Urothelium cell line (cell line): ENCODE results near the gene GPR152.

Source experiments
- DNase-seq: peaks from one replicate; pipeline ENCODE4 v3.0.0; 2011; ENCODE audit warnings: low spot score, mixed read lengths
- FAIRE-seq: peaks from 2 replicates; lab custom pipeline; 2011; peaks lifted over from hg19 to GRCh38; lab: Jason Lieb, UNC

Gene GPR152, protein sequence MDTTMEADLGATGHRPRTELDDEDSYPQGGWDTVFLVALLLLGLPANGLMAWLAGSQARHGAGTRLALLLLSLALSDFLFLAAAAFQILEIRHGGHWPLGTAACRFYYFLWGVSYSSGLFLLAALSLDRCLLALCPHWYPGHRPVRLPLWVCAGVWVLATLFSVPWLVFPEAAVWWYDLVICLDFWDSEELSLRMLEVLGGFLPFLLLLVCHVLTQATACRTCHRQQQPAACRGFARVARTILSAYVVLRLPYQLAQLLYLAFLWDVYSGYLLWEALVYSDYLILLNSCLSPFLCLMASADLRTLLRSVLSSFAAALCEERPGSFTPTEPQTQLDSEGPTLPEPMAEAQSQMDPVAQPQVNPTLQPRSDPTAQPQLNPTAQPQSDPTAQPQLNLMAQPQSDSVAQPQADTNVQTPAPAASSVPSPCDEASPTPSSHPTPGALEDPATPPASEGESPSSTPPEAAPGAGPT

DNA sequence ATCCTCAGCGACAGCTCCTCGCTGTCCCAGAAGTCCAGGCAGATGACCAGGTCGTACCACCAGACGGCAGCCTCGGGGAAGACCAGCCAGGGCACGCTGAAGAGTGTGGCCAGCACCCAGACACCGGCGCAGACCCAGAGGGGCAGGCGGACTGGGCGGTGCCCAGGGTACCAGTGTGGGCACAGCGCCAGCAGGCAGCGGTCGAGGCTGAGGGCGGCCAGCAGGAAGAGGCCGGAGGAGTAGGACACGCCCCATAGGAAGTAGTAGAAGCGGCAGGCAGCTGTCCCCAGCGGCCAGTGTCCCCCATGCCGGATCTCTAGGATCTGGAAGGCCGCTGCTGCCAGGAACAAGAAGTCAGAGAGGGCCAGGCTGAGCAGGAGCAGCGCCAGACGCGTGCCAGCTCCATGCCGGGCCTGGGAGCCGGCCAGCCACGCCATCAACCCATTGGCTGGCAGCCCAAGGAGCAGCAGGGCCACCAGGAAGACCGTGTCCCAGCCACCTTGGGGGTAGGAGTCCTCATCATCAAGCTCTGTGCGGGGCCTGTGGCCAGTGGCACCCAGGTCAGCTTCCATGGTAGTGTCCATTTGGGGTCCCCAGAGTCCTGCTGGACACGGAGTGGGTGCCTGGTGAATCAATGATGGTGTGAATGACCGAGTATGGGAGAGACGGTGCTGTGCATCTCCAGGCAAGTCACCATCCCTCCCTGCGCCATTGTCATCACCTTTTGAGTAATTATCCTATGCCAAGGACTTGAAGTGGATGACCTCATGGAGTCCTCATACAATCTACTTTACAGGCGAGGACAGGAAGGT is at the start of gene GPR152:
Gene GPR152, minus strand, starts transcription at position 589 of the 812 bp plus-strand sequence. Its CDS starts 5 bp downstream, at position 584.
- FAIRE-seq: no peak
- DNase-seq: no peak

DNA sequence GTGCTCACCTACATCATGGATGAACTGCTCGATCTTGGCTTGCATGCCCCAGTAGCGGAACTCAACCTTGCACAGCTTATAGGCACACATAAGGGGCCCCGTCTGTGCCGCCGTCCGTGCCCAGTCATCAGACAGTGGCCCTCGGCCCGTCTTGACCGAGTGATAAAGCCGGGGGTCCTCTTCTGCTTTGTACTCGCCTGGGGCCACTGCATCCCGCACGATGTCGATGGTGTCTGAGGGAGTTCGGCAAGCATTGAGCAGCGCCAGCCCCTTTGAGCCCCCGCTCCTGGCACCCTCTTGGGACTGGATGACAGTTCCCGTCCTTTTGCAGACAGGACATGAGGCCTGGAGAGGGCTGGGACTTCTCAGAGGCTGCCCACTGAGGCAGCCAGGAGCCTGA is 49.3 kb upstream of the GPR152 start:
- DNase-seq (no peak), FAIRE-seq (no peak)

DNA sequence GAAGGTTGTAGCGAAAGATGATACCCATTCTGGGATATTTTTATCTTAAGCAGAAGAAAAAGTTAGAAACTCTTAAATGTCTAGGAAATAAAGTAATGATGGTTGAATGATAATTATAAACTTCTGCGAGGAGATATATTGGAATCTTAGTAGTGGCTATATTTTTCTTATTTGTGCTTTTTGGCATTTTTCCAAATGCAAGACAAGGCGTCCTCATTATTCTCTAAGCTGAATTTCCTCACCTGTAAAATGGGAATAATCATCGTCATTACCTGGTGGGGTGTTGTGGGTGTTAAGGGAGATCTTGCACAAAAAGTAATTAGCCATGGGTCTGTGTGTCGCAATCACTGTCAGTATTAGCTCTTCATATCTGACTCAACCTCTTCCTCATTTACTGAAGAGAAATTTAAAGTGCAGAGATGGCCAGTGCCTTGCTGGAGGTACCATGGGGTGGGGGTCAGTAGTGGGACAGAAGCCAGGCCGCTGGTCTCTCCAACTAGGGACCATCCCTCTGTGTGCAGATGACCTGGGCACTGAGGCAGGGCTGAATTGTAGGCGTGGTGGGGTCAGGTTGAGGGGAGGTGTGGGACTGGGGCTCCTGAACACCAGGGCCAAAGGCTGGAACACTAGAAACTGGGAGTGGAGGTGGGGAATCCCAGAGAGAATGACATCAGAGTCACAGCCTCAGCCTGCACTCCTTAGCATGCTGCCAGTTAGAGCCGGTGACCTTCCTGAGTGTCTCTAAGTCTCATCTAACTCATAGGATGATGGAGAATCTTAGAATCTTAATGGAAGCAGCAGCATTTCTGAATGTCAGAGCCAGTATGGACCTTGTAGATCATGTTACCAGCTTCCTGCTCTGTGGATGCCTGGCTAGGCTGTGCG is 48.5 kb upstream of the GPR152 start:
- FAIRE-seq: no peak
- no peak for DNase-seq

DNA sequence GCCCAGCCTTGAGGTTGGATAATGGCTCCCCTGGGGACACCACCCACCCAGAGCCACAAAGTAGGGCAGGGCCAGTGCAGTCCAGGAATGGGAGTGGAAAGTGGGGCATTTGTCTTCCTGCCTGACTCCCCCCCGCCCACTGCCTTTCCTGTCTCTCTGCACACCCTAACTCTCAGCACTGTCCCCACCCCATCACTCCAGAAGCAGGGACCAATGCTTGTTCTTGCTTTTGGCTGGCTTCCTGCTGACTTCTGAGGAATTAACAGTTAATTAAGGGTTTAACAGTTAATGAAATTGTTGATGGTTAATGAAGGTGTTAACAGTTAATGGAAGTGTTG is 47.9 kb upstream of the GPR152 start:
- DNase-seq (no peak), FAIRE-seq (no peak)

DNA sequence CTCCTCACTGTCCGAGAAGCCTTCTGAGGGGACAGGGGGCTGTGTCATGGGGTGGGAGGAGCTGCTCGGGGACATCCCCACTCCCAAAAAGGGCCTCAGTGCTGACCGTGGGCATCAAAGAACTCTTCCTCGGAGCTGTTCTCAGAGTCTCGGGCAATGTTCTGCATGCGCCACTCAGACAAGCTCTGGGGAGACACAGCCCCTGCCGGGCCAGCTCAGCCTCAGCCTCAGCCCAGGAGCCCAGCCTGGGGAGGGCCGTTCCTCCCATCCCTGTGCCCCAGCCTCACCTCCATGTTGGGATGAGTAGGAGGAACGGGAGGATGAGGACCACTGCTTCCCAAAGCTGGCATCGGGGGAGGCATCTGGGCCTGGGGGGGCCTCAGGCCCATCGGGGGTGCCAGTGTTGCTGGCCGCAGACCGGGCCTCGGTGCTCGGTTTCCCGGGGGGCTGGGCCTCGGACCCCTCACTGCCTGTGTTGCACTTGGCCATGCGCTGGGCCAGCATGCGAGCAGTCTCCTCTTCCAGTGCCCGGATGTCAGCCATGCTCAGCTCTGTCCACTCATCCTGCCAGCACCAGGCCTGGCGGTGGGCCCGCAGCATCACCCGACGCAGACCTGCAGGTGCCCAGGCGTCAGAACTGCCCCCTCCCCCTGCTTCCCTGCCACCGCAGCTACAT is 47.4 kb upstream of the GPR152 start:
- DNase-seq: no peak
- no peak for FAIRE-seq

DNA sequence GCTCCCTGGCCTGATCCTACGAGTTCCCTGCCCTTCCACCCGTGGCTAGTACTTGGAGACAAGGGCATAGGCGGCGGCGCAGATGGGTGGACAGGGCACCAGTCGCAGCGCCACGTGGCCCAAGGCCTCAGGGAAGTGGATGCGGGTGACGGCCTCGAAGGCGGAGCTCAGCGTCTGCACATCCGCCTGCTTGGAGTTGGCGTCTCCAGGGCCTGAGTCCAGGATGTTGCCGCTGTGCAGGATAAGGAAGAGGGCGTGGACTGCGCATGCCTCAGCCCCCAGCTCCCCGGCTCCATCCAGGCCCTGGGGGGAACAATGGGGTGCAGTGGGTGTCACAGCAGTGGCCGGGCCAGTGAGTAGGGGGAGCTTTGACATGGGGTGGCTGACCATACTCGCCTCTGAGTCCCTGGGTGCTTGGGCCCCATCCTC is 46.0 kb upstream of the GPR152 start:
- no peak for DNase-seq
- FAIRE-seq: no peak

DNA sequence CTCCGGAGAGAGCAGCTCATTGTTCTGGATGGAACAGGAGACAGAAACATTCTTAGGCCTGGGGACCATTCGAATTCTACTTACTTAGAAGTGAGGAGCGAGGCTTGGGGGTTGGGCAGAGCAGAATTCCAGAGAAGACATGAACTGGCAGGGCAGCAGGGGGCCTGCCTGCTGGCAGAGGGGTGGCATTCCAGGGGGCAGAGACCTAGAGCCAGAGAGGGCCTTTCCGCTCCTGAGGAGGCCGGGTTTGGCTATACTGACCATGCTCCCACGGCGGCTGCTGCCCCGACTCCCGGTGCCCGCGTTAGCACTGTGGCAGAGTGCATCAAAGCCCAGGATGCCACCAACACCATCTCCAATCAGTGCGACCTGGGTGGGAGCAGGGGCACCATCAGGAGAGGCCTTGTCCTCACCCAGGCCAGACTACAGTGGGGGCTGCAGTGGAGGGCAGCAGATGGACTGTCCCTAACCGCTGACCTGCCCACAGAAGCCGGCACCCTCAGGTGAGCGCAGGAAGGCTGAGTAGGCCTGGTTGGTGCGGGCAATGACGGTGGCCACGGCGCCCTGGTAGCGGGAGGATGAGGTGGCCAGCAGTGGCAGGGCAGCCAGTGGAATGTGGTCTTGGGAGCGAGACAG is 45.2 kb upstream of the GPR152 start:
- DNase-seq (no peak), FAIRE-seq (no peak)

DNA sequence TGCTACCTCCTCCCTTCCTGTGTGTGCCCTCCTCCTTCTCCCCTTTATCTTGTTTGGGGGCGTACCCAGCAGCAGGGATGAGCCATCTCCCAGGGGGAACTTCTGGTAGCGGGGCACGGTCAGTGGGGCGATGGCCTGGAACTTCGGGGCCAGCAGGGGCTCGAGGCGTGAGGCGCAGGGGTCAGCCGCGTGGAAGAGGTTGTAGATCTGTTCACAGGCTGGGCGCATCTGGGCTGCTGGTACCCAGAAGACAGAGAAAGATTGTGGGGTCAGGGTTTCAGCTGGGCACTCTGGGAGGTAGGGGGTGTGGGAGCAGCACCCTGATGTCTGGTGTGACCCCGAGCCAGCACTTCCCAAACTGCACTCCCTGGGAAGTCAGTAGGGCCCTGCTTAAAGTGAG is 43.6 kb upstream of the GPR152 start:
- DNase-seq (no peak), FAIRE-seq (no peak)

DNA sequence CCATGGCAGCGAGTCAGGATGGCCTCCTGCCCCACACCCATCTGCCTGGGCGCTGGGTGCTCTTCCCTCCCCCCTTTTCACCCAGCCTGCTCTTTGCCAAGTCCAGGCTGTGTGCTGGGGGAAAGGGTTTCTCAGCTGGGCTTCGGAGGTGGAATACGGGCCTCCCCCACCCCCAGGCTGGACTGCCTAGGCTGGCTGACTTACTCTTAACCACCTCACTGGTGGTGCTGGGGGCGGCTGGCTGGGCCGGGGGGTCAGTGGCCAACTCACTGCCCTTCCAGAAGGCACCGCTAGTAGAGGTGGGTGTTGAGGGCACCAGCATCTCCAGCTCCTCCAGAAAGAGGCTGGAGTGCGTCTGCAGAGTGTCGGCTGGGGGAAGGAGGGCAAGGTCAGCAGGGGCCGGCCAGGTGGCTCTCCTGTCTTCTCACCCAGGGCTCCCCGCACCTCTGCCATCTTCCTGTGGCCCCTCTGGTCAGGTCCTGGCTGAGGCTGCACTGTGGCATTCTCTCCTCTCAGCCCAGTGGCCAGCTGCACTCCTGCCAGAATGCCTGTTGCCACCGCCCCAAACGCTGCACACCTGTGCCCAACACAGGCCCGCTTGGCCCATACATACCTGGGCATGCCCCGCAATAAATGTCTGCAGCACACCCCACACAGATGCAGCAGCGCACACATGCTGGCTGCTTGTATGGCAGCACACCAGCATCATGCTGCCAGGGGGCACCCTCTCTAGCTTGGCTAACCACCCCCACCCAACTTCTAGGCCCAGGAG is 42.9 kb upstream of the GPR152 start:
- FAIRE-seq (no peak), DNase-seq (no peak)

DNA sequence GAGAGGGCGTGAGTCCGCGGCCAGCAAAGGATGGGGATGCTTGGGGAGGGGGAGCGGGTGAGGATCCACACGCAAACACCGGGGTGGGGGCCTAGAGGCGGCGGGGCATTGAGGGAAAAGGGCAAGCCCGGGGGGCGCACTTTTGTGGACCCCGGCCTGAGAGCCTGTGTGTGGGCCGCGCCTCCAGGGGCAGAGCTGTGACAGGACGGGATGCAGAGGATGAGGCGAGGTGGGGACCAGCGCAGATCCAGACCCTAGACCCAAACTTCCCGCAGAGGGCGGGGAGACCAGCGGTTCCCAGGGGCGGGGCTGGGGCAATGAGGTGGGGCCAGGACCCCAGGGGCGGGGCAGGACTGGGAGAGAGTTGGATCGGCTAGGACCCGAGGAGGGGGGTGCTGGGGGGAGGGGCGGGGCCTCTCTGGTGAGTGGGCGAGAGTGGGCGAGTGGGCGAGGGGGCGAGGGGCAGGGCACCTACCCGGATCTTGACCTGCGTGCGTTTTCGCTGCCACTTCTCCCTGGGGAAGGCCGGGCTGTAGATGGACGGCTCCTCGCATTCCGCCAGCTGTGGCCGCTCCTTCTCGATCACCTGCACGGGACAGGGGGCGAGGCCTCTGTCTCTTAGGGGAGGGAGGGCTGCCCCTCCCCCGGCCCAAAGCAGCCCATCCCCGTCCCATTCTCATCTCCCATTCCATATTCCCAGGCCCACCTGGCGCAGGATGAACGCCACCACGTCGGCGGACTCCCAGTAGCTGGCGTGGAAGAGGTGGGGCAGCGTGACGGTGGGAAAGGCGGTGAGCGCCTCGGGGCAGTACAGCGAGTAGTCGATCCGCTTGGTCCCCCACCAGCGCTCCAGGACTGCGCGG is 42.1 kb upstream of the GPR152 start:
- FAIRE-seq (no peak), DNase-seq (no peak)

DNA sequence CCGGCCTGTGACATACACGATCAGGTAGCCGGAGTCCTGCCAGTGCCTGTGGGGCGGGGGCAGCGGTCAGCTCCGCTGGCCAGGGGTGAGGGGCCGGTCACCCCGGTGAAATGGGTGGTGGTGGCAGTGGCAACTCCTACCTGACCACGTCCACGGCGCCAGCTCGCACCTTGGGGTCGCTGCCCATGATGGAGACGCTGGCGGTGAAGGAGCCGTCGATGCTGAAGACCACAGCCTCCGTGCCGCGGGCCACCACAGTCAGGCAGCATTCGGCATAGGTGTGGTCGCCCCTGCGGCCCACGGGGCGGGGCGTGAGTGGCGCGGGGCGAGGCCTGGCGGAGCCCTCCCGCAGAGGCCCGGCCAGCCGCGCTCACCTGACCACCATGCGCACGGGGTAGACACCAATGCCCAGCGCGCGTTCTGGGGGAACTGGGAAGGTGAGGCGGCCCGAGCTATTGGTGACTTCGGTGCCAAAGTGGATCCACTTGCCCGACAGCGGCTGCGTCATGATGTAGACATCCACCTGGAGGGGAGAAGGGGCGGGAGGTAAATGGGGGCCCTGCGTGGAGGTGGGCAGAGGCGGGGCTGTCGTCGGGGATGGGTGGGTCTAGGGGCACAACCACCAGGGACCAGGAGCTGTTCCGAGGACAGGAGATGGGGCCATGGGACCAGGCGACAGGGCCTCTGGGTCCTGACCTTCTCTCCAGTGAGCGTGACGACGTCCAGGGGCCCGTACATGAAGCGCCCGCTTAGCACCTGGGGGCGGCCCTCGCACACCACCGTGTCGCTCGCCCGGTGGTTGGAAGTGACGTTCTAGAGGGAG is 41.2 kb upstream of the GPR152 start:
- FAIRE-seq: no peak

DNA sequence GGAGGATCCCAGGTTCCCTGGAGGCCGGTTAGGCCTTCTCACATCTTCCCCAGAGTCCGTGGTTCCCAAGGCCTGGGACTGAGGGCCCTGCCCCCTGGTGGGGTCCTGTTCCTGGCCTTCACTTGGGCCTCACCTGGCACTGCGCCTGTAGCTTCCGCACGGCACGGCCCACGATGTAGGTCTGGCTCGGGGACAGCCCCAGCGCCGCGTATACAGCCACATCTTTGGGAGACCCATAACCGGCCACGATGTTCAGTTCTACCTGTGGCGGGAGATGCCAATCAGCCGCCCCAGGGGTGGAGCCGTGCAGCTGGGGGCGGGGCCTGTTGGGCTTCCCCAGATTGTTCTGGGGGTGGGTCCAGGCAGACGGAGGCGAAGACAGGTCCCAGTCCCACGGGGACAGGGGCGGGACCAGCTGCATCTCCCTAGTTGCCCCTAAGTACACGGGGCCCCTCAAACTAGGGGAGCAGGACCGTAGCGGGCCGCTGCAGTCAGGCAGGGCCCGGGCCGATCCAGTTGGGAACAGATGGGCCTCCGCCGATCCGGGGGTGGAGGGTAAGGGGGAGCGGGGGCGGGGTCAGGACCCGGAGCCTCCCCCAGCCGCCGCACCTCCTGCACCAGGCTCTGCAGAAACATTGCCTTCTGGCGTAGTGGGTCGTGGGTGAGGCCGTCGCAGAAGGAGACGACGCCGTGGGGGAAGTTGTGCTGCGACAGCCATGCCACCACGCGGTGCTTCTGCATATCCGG is 40.4 kb upstream of the GPR152 start:
- FAIRE-seq (no peak), DNase-seq (no peak)

More for the DNA sequence above, 41.2 kb upstream of the GPR152 start:
- DNase-seq: no peak

DNA sequence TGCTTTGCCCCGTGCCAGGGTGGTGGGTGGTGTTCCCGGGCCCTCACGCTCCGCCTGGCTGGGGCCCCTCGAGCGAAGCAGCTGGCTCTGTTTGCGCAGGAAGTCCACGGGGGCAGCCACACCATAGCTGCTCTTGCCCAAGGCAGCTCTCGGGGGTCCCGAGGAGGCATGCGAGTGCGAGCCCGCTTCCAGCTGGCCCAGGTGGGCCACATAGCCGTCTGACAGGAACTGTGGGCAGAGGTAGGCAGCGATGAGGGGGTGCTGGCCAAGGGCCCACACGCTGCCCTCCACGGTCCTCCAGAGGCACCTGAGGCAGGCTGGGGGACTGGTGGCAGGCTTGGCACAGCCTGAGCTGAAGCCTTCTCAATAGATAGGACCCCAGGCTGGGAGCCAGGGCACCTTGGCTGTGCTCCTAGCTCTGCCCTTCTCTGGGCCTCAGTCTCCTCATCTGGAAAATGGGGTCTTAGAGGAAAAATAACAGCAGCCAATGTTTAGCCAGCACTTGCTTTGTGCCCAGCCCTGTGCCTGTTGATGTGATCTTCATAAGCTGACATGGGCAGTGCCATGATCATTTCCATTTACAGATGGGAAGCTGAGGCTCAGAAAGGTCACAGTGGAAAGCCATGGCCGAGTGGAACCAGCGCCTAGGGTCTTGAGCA is 39.7 kb upstream of the GPR152 start:
- FAIRE-seq (no peak), DNase-seq (no peak)

DNA sequence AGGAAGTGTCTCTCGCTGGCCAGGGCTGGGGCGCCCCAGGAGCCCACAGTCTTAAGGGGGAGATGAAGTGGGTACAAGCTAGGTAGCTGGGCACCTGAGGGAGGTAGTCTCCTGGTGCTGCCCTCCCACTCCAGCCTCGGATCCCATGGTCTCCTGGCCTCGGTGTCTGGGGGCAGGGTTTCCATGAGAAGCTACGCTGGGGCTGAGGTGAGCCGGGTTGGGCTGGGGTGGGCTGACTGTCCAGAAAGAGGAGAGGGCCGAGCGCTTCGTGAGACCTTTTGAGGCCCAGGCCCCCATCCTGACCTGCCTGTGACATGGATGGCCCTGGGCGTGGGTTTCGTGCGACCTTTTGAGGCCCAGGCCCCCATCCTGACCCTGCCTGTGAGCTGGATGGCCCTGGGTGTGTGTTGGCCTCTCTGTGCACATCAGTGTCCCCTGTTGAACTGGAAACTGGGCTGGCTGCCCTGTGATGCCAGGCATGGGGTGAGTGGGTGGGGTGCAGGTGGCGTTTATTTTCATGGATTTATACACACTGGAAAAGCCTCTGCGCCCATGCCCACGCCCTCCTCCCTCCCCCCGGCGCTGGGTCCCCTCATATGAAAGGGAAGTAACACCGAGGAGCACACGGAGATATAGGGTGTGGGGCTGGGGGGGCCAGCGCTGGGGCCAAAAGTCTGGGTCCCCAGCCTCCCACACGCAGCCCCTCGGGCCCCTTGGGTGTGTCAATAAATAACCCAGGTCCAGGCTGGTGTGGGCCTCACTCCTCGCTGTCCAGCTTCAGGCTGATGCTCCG is 38.9 kb upstream of the GPR152 start:
- DNase-seq (no peak), FAIRE-seq (no peak)

DNA sequence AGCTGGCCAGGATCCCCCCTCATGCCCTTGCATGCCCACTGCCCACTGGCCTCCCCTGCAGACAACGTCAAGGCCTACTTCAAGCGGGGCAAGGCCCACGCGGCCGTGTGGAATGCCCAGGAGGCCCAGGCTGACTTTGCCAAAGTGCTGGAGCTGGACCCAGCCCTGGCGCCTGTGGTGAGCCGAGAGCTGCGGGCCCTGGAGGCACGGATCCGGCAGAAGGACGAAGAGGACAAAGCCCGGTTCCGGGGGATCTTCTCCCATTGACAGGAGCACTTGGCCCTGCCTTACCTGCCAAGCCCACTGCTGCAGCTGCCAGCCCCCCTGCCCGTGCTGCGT is 38.2 kb upstream of the GPR152 start:
- DNase-seq: no peak
- no peak for FAIRE-seq
